Measurements from ENCODE around the gene MPPED2.

DNA sequence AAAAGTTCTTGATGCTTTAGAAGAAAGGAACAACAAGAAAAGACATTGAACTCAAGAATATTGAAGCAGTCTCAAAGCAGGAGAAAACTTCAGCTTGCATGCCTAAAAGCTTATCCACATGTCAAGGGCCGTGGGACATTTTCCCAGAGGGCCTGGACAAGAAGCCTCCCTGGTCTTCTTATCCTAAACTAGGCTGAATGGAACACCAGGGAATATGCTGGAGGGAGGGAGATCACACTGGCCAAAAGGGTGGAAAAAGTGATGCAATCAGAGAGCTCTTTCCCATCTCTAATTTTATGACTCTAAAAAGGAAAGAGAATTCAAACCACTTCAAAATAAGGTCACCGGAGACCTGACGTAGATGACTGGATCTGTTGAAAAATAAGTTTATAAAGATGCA lies 107.2 kb downstream of the MPPED2 start:
- TF ChIP-seq POLR2A (IDR thresholded peaks at IDR 0.05), result no peak
- TF ChIP-seq, protein P1, sequence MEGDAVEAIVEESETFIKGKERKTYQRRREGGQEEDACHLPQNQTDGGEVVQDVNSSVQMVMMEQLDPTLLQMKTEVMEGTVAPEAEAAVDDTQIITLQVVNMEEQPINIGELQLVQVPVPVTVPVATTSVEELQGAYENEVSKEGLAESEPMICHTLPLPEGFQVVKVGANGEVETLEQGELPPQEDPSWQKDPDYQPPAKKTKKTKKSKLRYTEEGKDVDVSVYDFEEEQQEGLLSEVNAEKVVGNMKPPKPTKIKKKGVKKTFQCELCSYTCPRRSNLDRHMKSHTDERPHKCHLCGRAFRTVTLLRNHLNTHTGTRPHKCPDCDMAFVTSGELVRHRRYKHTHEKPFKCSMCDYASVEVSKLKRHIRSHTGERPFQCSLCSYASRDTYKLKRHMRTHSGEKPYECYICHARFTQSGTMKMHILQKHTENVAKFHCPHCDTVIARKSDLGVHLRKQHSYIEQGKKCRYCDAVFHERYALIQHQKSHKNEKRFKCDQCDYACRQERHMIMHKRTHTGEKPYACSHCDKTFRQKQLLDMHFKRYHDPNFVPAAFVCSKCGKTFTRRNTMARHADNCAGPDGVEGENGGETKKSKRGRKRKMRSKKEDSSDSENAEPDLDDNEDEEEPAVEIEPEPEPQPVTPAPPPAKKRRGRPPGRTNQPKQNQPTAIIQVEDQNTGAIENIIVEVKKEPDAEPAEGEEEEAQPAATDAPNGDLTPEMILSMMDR (IDR thresholded peaks at IDR 0.05), result no peak
